PC-9 (cell line): ENCODE results near the gene FHL1. TPM values are rescaled to one million over a fixed set of nuclear protein-coding genes. Genes with fewer than 3 reads are reported as not detected.

Source experiments
- BruUV-seq: library from RNA; stranded (reverse); fragments of 400-500 nt; replicated peaks from 2 replicates; lab custom pipeline; 2021; lab: Mats Ljungman, UMichigan
- CTCF ChIA-PET: fragments of 300-600 bp; sonication (Branson Sonifier 250); formaldehyde crosslinking; loops from one replicate; lab custom pipeline; 2022; ENCODE audit warnings: antibody characterized with exemption; lab: Charles Lee
- POLR2A ChIA-PET: fragments of 300-600 bp; sonication (Branson Sonifier 250); formaldehyde crosslinking; loops from one replicate; lab custom pipeline; 2022; ENCODE audit warnings: antibody characterized with exemption; ENCODE audit not compliant: unreplicated experiment; lab: Charles Lee
- DNase-seq, 2 experiments: peaks; one replicate each; pipeline versions ENCODE4 v3.0.0 to v3.0.0-alpha.2; 2015 to 2022; ENCODE audit warnings: mixed read lengths in 1 of 2
- H2AFZ ChIP-seq: fragments of 200-600 bp; sonication (generic); 2 replicates; pipeline ENCODE4 v1.8.1; 2017; ENCODE audit warnings: antibody characterized with exemption
- H3F3A ChIP-seq: fragments of 200-600 bp; sonication (generic); 2 replicates; pipeline ENCODE4 v1.8.1; 2017; ENCODE audit warnings: antibody characterized with exemption, mild to moderate bottlenecking, low read depth; ENCODE audit not compliant: insufficient read depth
- H3K27ac ChIP-seq: fragments of 200-600 bp; sonication (generic); 2 replicates; pipeline ENCODE4 v1.6.1; 2016; ENCODE audit warnings: mixed run types
- H3K27me3 ChIP-seq: fragments of 200-600 bp; sonication (generic); 2 replicates; pipeline ENCODE4 v1.6.1; 2016; ENCODE audit warnings: low read depth, mixed run types; ENCODE audit not compliant: insufficient read depth
- H3K36me3 ChIP-seq: fragments of 200-600 bp; sonication (generic); 2 replicates; pipeline ENCODE4 v1.6.1; 2016; ENCODE audit warnings: low read depth, mixed run types
- H3K4me1 ChIP-seq: fragments of 200-600 bp; sonication (generic); replicated peaks from 2 replicates; pipeline ENCODE4 v1.6.1; 2016; ENCODE audit warnings: mixed run types; ENCODE audit not compliant: insufficient read depth
- H3K4me2 ChIP-seq: fragments of 200-600 bp; sonication (generic); 2 replicates; pipeline ENCODE4 v1.6.1; 2017; ENCODE audit warnings: mixed run types
- H3K4me3 ChIP-seq: fragments of 200-600 bp; sonication (generic); 2 replicates; pipeline ENCODE4 v1.6.1; 2016; ENCODE audit warnings: mixed run types
- H3K79me2 ChIP-seq: fragments of 200-600 bp; sonication (generic); 2 replicates; pipeline ENCODE4 v1.6.1; 2017; ENCODE audit warnings: low read depth, mixed run types
- H3K9me2 ChIP-seq: fragments of 200-600 bp; sonication (generic); 2 replicates; pipeline ENCODE4 v1.8.1; 2017; ENCODE audit warnings: mild to moderate bottlenecking; ENCODE audit not compliant: insufficient read depth
- H3K9me3 ChIP-seq: fragments of 200-600 bp; sonication (generic); 2 replicates; pipeline ENCODE4 v1.8.1; 2016; ENCODE audit warnings: low read depth; ENCODE audit not compliant: insufficient read depth
- H4K20me1 ChIP-seq: fragments of 200-600 bp; sonication (generic); 2 replicates; pipeline ENCODE4 v1.8.1; 2017; ENCODE audit not compliant: insufficient read depth
- CTCF ChIP-seq: fragments of 200-600 bp; sonication (generic); conservative IDR thresholded peaks from 2 replicates; pipeline ENCODE4 v1.6.1; 2017; ENCODE audit warnings: mixed run types, antibody characterized with exemption, mild to moderate bottlenecking, moderate library complexity
- EZH2 ChIP-seq: fragments of 200-600 bp; sonication (generic); IDR thresholded peaks from 2 replicates; pipeline ENCODE4 v1.8.0; 2017; ENCODE audit warnings: antibody characterized with exemption, low read depth
- intact Hi-C: fragments of 100-400 bp; cut with micrococcal nuclease; formaldehyde crosslinking; loops from one replicate; pipeline ENCODE4 v1.10.0; 2022; ENCODE audit not compliant: unreplicated experiment
- total RNA-seq: library from RNA; stranded (reverse); gene quantifications from 2 replicates; pipeline ENCODE4 v1.2.3, GENCODE V29; 2021

Gene FHL1
- total RNA-seq, 1 experiment from 2014 or later, result 0.65 TPM

DNA sequence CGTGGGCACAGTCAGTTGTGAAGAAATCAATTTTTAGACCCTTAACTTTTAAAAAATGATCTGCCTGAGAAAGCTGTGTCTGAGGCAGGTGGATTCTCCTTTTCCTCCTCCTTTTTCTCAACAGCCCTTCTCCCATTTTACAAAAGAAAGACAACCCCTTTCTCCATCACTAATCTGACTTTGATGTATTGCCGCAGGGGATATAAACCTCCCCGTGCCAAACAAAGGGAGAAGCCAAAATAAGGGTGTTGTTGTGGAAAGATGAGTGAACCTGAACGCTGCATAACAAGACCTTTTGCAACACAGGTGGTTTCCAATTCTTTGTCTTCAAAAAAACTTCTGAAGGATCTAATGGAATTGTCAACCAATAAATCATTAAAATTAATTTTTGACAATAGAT lies 8.4 kb upstream of the FHL1 start:
- Histone ChIP-seq H3K36me3 (no peaks in the 10 kb centered on the region), H3K9me3 (no peaks in the 10 kb centered on the region), H2AFZ (no peak overlapping the region), H3K9me2 (no peaks in the 10 kb centered on the region), H3K4me1 (no peaks in the 10 kb centered on the region), H3K4me2 (no peak overlapping the region), H3K79me2 (no peaks in the 10 kb centered on the region), H3F3A (peaks cover 5% of the 10 kb centered on the region; the same call in 1 of the 2 replicates), H3K27me3 (no peaks in the 10 kb centered on the region), H3K27ac (no peak overlapping the region), H3K4me3 (no peak overlapping the region), H4K20me1 (no peaks in the 10 kb centered on the region)
- no TSS peak for BruUV-seq
- TF ChIP-seq CTCF (no peak), EZH2 (no peak)
- ChIA-PET CTCF (no interaction called here), POLR2A (no interaction called here)
- intact Hi-C loops, result loop anchor here (10.0 kb wide), 1 partner anchor 164 kb away; the partner anchor contains the start of gene MMGT1
- no peak for DNase-seq

DNA sequence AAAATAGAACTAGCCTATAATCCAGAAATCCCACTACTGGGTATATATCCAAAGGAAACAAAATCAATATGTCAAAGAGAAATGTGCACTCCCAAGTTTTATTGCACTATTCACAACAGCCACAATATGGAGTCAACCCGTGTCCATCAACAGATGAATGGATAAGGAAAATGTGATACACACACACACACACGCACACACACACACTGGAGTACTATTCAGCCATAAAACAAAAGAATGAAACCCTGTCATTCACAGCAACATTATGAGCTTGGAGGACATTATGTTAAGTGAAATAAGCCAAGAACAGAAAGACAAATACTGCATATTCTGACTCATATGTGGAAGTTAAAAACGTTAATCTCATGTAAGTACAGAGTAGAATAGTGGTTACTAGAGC lies 5.8 kb upstream of the FHL1 start:
- H2AFZ ChIP-seq, result no peak overlapping the region
- H3K4me1 ChIP-seq, result no peaks in the 10 kb centered on the region
- H3K27me3 ChIP-seq, result no peaks in the 10 kb centered on the region
- intact Hi-C loops, result no loop called here
- H3K9me3 ChIP-seq, result no peaks in the 10 kb centered on the region
- no peak overlapping the region for H3K4me2 ChIP-seq
- no peaks in the 10 kb centered on the region for H3K79me2 ChIP-seq
- no peaks in the 10 kb centered on the region for H4K20me1 ChIP-seq
- no TSS peak for BruUV-seq
- H3F3A ChIP-seq, result peaks cover 5% of the 10 kb centered on the region; the same call in 1 of the 2 replicates
- no peaks in the 10 kb centered on the region for H3K9me2 ChIP-seq
- no peak overlapping the region for H3K4me3 ChIP-seq
- POLR2A ChIA-PET, result no interaction called here
- CTCF ChIA-PET, result no interaction called here
- no peak for DNase-seq
- no peaks in the 10 kb centered on the region for H3K36me3 ChIP-seq
- TF ChIP-seq CTCF (no peak), EZH2 (no peak)
- no peak overlapping the region for H3K27ac ChIP-seq

DNA sequence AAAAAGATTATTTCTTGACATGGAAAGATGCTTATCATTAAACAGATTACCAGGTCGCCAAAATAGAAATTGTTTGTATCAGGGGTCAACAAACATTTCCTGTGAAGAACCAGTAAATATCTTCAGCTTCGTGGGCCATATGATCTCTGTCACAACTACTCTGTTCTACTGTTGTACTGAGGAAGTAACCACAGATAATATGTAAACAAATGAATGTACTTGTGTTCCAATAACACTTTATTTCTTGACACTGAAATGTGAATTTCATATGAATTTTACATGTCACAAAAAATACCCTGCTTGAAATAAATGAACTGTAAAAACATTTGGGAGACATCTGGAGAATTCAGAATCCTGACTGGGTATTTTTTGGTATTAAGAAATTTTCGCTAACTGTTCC lies 4.7 kb upstream of the FHL1 start:
- Histone ChIP-seq H3K9me2 (no peaks in the 10 kb centered on the region), H3K36me3 (no peaks in the 10 kb centered on the region), H3F3A (peaks cover 5% of the 10 kb centered on the region; the same call in 1 of the 2 replicates), H3K4me2 (no peak overlapping the region), H2AFZ (no peak overlapping the region), H4K20me1 (no peaks in the 10 kb centered on the region), H3K9me3 (no peaks in the 10 kb centered on the region), H3K4me1 (no peaks in the 10 kb centered on the region), H3K4me3 (no peak overlapping the region), H3K79me2 (no peaks in the 10 kb centered on the region), H3K27ac (no peak overlapping the region), H3K27me3 (no peaks in the 10 kb centered on the region)
- BruUV-seq, result no TSS peak
- intact Hi-C loops, result no loop called here
- no peak for TF ChIP-seq CTCF
- TF ChIP-seq EZH2, result no peak
- ChIA-PET POLR2A (no interaction called here), CTCF (no interaction called here)
- no peak for DNase-seq
